B cell (primary cell): Measurements from ENCODE around the gene BLACAT1.

Source experiments
- CTCF ChIP-seq: fragments of 200-600 bp; IDR thresholded peaks from one replicate; pipeline ENCODE4 v1.8.0; 2022; ENCODE audit warnings: antibody characterized with exemption, mild to moderate bottlenecking
- EZH2 ChIP-seq: IDR thresholded peaks from 2 replicates; pipeline ENCODE4 v1.6.1; 2012; ENCODE audit warnings: borderline replicate concordance, low read depth, mild to moderate bottlenecking, moderate library complexity, low read length; ENCODE audit not compliant: insufficient read depth, poor library complexity, severe bottlenecking

GRCh38 chr1:205500240-205501233 is 44.7 kb upstream of the BLACAT1 start:
- TF ChIP-seq EZH2: no peak
- no peak for TF ChIP-seq CTCF
